Aorta (tissue), 5 donors: Measurements from ENCODE around the gene TPP1. TPM values are rescaled to one million over a fixed set of nuclear protein-coding genes. Genes with fewer than 3 reads are reported as not detected.
A peak's percentile ranks its signal among the peaks of the same experiment; 100 is the strongest.

Experiments used
- ATAC-seq: fragments of 200-7000 bp; cut with Tn5 transposase; one replicate; pipeline ENCODE4 v1.9.1; 2022; ENCODE audit warnings: moderate library complexity; ENCODE audit not compliant: low FRiP score
- DNase-seq, 2 donors: peaks; one replicate each; pipeline ENCODE4 v3.0.0-alpha.2; 2020
- H3K27ac ChIP-seq, 2 donors: one replicate each; pipeline ENCODE4 v1.5.1; 2013; ENCODE audit warnings: low read length in 2 of 2, mild to moderate bottlenecking in 2 of 2, moderate library complexity in 2 of 2, control low read depth in 1 of 2, inconsistent platforms in 1 of 2, low read depth in 1 of 2
- H3K27me3 ChIP-seq, 2 donors: one replicate each; pipeline ENCODE4 v1.6.1; 2013; ENCODE audit warnings: control low read depth in 1 of 2, low read length in 1 of 2, mild to moderate bottlenecking in 1 of 2, moderate library complexity in 1 of 2; ENCODE audit not compliant: insufficient read depth in 2 of 2, control insufficient read depth in 1 of 2
- H3K36me3 ChIP-seq, 2 donors: one replicate each; pipeline ENCODE4 v1.6.1; 2013; ENCODE audit warnings: control low read depth in 1 of 2, low read length in 1 of 2, mild to moderate bottlenecking in 1 of 2; ENCODE audit not compliant: insufficient read depth in 2 of 2, control insufficient read depth in 1 of 2
- H3K4me1 ChIP-seq, 2 donors: one replicate each; pipeline ENCODE4 v1.6.1; 2013; ENCODE audit warnings: low read length in 2 of 2, control low read depth in 1 of 2, mild to moderate bottlenecking in 1 of 2, moderate library complexity in 1 of 2; ENCODE audit not compliant: insufficient read depth in 2 of 2, control insufficient read depth in 1 of 2
- H3K4me3 ChIP-seq, 2 donors: one replicate each; pipeline ENCODE4 v1.5.1; 2013; ENCODE audit warnings: low read length in 2 of 2, control low read depth in 1 of 2, mild to moderate bottlenecking in 1 of 2
- H3K9me3 ChIP-seq: one replicate; pipeline ENCODE4 v1.6.1; 2013; ENCODE audit warnings: mild to moderate bottlenecking, low read length; ENCODE audit not compliant: control insufficient read depth
- WGBS, 2 donors: extraction: QIAGEN DNeasy Blood & Tissue Kit; methylation state at CpG; one replicate each; pipeline ENCODE4 v1.1.7; 2013; 5-methylcytosine and 5-hydroxymethylcytosine counted together
- intact Hi-C, 2 donors: fragments of 100-400 bp; cut with DNase I; formaldehyde crosslinking; loops; one replicate each; pipeline versions ENCODE4 v1.14.2 to v1.15.0; 2022
- polyA plus RNA-seq, 2 donors: library from polyadenylated mRNA; stranded (reverse); fragments of 200-250 nt; gene quantifications; one replicate each; pipeline ENCODE4 v1.2.3, GENCODE V29; 2013
- total RNA-seq, 2 donors: library from RNA; stranded (reverse); fragmentation: NEBNext Ultra II Directional; extraction: Animal tissue kit (Norgen Biotek cat#: 25700); gene quantifications; one replicate each; pipeline ENCODE4 v1.2.1, GENCODE V29; 2021
- donor health status: healthy with polysubstance abuse.
- donor health status: Bipolar disorder and iron deficiency.
- donor health status: DM: no; HTN: no; CAD: no.
- donor health status: DM: no; HTN: no; CAD: no.
- donor health status: DM: yes; HTN: yes; CAD: no.

Gene TPP1
- total and polyA plus RNA-seq, 4 donors, result 26.8 to 125 (median 58.8) TPM

- peak in 1 of 2 donors; percentile 69 for DNase-seq
- Histone ChIP-seq H3K4me1 (no peaks in the 10 kb centered on the region), H3K36me3 (no peaks in the 10 kb centered on the region), H3K9me3 (no peaks in the 10 kb centered on the region), H3K27ac (no peak overlapping the region), H3K27me3 (no peaks in the 10 kb centered on the region), H3K4me3 (no peak overlapping the region)
- intact Hi-C loops, result no loop called here
- 58 to 70% methylated on average over 62 of the region's 62 CpGs for WGBS, 2 donors
- peak; percentile 27 for ATAC-seq
Measured at GRCh38 chr11:6570691-6571427, 48.4 kb downstream of the TPP1 start.

- H3K27ac ChIP-seq, result no peak overlapping the region
- ATAC-seq (no peak), DNase-seq (no peak)
- no peaks in the 10 kb centered on the region for H3K27me3 ChIP-seq
- no peaks in the 10 kb centered on the region for H3K36me3 ChIP-seq
- no peaks in the 10 kb centered on the region for H3K4me1 ChIP-seq
- intact Hi-C loops, result no loop called here
- no peak overlapping the region for H3K4me3 ChIP-seq
- WGBS, 2 donors, result 87 to 97% methylated on average over 5 of the region's 5 CpGs
- no peaks in the 10 kb centered on the region for H3K9me3 ChIP-seq
Measured at GRCh38 chr11:6569706-6570105, 49.5 kb downstream of the TPP1 start.

- Histone ChIP-seq H3K4me3 (no peak overlapping the region), H3K9me3 (no peaks in the 10 kb centered on the region), H3K36me3 (no peaks in the 10 kb centered on the region), H3K27me3 (no peaks in the 10 kb centered on the region), H3K4me1 (no peaks in the 10 kb centered on the region), H3K27ac (no peak overlapping the region)
- intact Hi-C loops, result no loop called here
- DNase-seq (peak in 1 of 2 donors; percentile 44), ATAC-seq (no peak)
- 51 to 54% methylated on average over 4 of the region's 4 CpGs for WGBS, 2 donors
Measured at GRCh38 chr11:6568191-6568918, 50.9 kb downstream of the TPP1 start.

GRCh38 chr11:6567371-6567745 is 51.9 kb downstream of the TPP1 start:
- Histone ChIP-seq H3K36me3 (no peaks in the 10 kb centered on the region), H3K4me1 (no peaks in the 10 kb centered on the region), H3K27me3 (no peaks in the 10 kb centered on the region), H3K9me3 (no peaks in the 10 kb centered on the region), H3K4me3 (no peak overlapping the region), H3K27ac (no peak overlapping the region)
- 89 to 91% methylated on average over 7 of the region's 7 CpGs for WGBS, 2 donors
- no peak for ATAC-seq
- peak in 1 of 2 donors; percentile 71 for DNase-seq
- intact Hi-C loops, result no loop called here

- H3K4me3 ChIP-seq, result no peak overlapping the region
- no peaks in the 10 kb centered on the region for H3K36me3 ChIP-seq
- H3K4me1 ChIP-seq, result no peaks in the 10 kb centered on the region
- no peaks in the 10 kb centered on the region for H3K9me3 ChIP-seq
- no peak overlapping the region for H3K27ac ChIP-seq
- 87% methylated on average over 13 of the region's 13 CpGs for WGBS, 2 donors
- intact Hi-C loops, result no loop called here
- H3K27me3 ChIP-seq, result no peaks in the 10 kb centered on the region
- ATAC-seq (no peak), DNase-seq (peak in 1 of 2 donors; percentile 42)
Measured at GRCh38 chr11:6566704-6567370, 52.4 kb downstream of the TPP1 start.

GRCh38 chr11:6565988-6566703 is 53.1 kb downstream of the TPP1 start:
- H3K36me3 ChIP-seq, result no peaks in the 10 kb centered on the region
- DNase-seq, result peak in 1 of 2 donors; percentile 51
- 89 to 92% methylated on average over 5 of the region's 5 CpGs for WGBS, 2 donors

GRCh38 chr11:6565325-6565724 is 53.9 kb downstream of the TPP1 start:
- intact Hi-C loops, result no loop called here
- no peak for ATAC-seq
- WGBS, 2 donors, result 71 to 97% methylated on average over 2 of the region's 2 CpGs
- H3K27ac ChIP-seq, result no peak overlapping the region
- H3K4me3 ChIP-seq, result no peak overlapping the region
- DNase-seq, result no peak
- no peaks in the 10 kb centered on the region for H3K9me3 ChIP-seq
- H3K4me1 ChIP-seq, result no peaks in the 10 kb centered on the region
- no peaks in the 10 kb centered on the region for H3K27me3 ChIP-seq
- H3K36me3 ChIP-seq, result no peaks in the 10 kb centered on the region

More at GRCh38 chr11:6565988-6566703, 53.1 kb downstream of the TPP1 start:
- Histone ChIP-seq H3K9me3 (no peaks in the 10 kb centered on the region), H3K27me3 (no peaks in the 10 kb centered on the region), H3K4me3 (no peak overlapping the region), H3K4me1 (no peaks in the 10 kb centered on the region), H3K27ac (no peak overlapping the region)
- intact Hi-C loops, result no loop called here
- no peak for ATAC-seq

- Histone ChIP-seq H3K27me3 (no peaks in the 10 kb centered on the region), H3K27ac (no peak overlapping the region), H3K36me3 (peaks cover 0 to 1% of the 10 kb centered on the region in 2 donors), H3K4me1 (no peaks in the 10 kb centered on the region), H3K4me3 (no peak overlapping the region), H3K9me3 (no peaks in the 10 kb centered on the region)
- 94 to 96% methylated on average over 9 to 10 of the region's 10 CpGs for WGBS, 2 donors
- DNase-seq (peak in 1 of 2 donors; percentile 46), ATAC-seq (no peak)
- intact Hi-C loops, result no loop called here
Measured at GRCh38 chr11:6563667-6564066, 55.6 kb downstream of the TPP1 start.
